Subcutaneous adipose tissue (tissue), 4 donors: ENCODE data around the gene UBD. TPM values are rescaled to one million over a fixed set of nuclear protein-coding genes. Genes with fewer than 3 reads are reported as not detected.

Experiments
- total RNA-seq, 4 donors: library from RNA; depleted of rRNA; stranded (reverse); fragments of >200 nt; gene quantifications; one replicate each; pipeline ENCODE4 v1.1.0, GENCODE V29; 2016
- TF ChIP-seq, protein P1 (sequence below): fragments of 450-650 bp; IDR thresholded peaks from one replicate; pipeline ENCODE4 v1.5.1; 2016; ENCODE audit warnings: low read depth, mild to moderate bottlenecking, control low read depth, antibody characterized with exemption, moderate library complexity

UBD gene
- total RNA-seq, 4 donors from 2014 or later, result 11.5 TPM; not detected in 3

GRCh38 chr6:29576056-29576455 is 16.5 kb upstream of the UBD start:
- TF ChIP-seq, protein P1, sequence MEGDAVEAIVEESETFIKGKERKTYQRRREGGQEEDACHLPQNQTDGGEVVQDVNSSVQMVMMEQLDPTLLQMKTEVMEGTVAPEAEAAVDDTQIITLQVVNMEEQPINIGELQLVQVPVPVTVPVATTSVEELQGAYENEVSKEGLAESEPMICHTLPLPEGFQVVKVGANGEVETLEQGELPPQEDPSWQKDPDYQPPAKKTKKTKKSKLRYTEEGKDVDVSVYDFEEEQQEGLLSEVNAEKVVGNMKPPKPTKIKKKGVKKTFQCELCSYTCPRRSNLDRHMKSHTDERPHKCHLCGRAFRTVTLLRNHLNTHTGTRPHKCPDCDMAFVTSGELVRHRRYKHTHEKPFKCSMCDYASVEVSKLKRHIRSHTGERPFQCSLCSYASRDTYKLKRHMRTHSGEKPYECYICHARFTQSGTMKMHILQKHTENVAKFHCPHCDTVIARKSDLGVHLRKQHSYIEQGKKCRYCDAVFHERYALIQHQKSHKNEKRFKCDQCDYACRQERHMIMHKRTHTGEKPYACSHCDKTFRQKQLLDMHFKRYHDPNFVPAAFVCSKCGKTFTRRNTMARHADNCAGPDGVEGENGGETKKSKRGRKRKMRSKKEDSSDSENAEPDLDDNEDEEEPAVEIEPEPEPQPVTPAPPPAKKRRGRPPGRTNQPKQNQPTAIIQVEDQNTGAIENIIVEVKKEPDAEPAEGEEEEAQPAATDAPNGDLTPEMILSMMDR, result no peak

GRCh38 chr6:29567991-29568390 is 8.5 kb upstream of the UBD start:
- TF ChIP-seq, protein P1, result no peak

- TF ChIP-seq, protein P1, result no peak
Measured at GRCh38 chr6:29567541-29567940, 8.0 kb upstream of the UBD start.

DNA sequence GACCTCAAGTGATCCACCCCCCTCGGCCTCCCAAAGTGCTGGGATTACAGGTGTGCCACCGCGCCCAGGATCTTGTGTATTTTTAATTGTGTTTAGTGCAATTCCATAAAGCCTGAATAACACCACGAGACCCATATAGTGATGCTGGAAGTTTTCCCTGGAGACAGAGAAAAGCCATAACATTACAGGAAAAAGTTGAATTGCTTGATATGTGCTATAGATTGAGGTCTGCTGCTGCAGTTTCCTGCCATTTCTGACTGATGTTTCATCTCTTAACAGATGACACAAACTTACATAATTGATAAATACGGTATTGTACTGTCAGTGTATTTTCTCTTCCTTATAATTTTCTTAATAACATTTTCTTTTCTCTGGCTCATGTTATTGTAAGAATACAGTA is 7.3 kb upstream of the UBD start:
- TF ChIP-seq, protein P1, result no peak

DNA sequence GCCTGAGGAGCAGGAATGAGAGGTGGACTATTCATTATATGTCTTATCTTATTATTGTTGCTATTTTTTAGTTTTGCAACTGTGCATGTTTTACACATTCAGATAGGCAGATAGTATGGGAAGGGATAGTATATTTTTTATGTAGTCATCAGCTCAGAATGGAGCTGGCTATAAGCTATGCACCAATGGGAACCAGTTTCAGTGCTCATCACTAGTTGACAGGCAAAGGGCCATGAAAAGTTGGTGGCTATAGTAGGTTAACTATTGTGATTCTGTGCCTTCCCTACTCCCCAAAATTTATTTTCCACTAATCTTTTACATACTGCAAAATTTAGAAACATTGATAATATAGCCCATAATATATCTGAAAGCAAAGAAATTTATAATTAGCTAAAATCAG is 5.3 kb upstream of the UBD start:
- TF ChIP-seq, protein P1, result no peak

DNA sequence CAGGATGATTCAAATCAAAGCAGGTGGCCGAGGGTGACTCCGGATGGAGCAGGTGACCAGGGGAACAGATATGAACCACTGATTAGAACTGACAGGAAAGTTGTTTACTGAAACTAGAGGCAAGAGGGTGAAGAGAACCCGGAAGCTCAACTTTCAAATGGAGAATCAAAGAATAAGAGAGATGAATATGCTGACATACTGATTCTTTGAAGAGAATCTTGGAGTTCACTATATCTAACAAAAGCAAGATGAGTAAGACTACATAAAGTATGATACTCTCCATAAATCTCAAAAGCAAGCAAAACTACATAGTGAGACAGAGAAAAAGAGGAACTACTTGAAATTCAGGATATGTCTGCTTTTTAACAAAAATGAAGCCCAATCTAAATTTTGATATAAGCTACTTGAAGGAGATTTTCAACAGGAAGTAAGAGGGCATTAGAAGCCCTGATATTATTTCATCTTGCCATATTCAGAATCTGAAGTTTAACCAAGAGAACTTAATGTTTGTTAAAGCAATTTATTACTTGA is 4.0 kb upstream of the UBD start:
- TF ChIP-seq, protein P1, result no peak

- TF ChIP-seq, protein P1, result no peak
Measured at GRCh38 chr6:29561606-29562181, 2.2 kb upstream of the UBD start.
